Measurements from ENCODE around the gene VIL1. TPM values are rescaled to one million over a fixed set of nuclear protein-coding genes. Genes with fewer than 3 reads are reported as not detected.

The VIL1 gene
- total and polyA plus RNA-seq, 2 of the 13 experiments (the other 11 are each of a cell fraction or from before 2014, with no cell fraction given), result 287 to 301 TPM

GRCh38 chr2:218396688-218397462, 22.0 kb upstream of the VIL1 start (continued):
- 0 out of 2 replicates have a peak, but pooled peaks have one; percentile 38 for TF ChIP-seq PRDM10 (CRISPR knock-in tag; IDR thresholded peaks at IDR 0.05; ENCODE audit: low read depth)
- TF ChIP-seq SP4 (CRISPR knock-in tag; IDR thresholded peaks at IDR 0.05), result no peak
- 0 out of 2 replicates have a peak, but pooled peaks have one; percentile 5 for TF ChIP-seq ZNF547 (CRISPR knock-in tag; IDR thresholded peaks at IDR 0.05)
- peak; percentile 42; the same call in 1 of the 2 replicates for TF ChIP-seq HDAC2 (CRISPR knock-in tag; IDR thresholded peaks at IDR 0.05)
- TF ChIP-seq TEAD3 (CRISPR knock-in tag; optimal IDR thresholded peaks at IDR 0.05; ENCODE audit: borderline replicate concordance), result peak; percentile 50
- TF ChIP-seq HDAC1 (CRISPR knock-in tag; IDR thresholded peaks at IDR 0.05), result peak; percentile 58
- no peak for TF ChIP-seq POLR2AphosphoS2 (IDR thresholded peaks at IDR 0.05; ENCODE audit: low read depth, low read length)
- no peak for TF ChIP-seq ZNF17 (CRISPR knock-in tag; IDR thresholded peaks at IDR 0.05)
- peak; percentile 37; the same call in 1 of the 2 replicates for TF ChIP-seq GATA4 (IDR thresholded peaks at IDR 0.05; ENCODE audit: borderline replicate concordance, low read depth)
- no peak for TF ChIP-seq YY1 (IDR thresholded peaks at IDR 0.05; ENCODE audit: insufficient read depth, insufficient replicate concordance, low read depth, low read length)
- peak; percentile 14 for TF ChIP-seq ZNF407 (CRISPR knock-in tag; IDR thresholded peaks at IDR 0.05; ENCODE audit: not compliant biosample characterization)
- peak; percentile 37 for TF ChIP-seq TFDP1 (CRISPR knock-in tag; IDR thresholded peaks at IDR 0.05; ENCODE audit: borderline replicate concordance)
- TF ChIP-seq ZNF235 (CRISPR knock-in tag; IDR thresholded peaks at IDR 0.05; ENCODE audit: borderline replicate concordance), result no peak
- 0 out of 2 replicates have a peak, but pooled peaks have one; percentile 1 for TF ChIP-seq BCL3 (CRISPR knock-in tag; IDR thresholded peaks at IDR 0.05)

Data from HepG2 (cell line).